Measurements from ENCODE around the gene GATAD2B.
A peak's percentile ranks its signal among the peaks of the same experiment; 100 is the strongest.

Gene GATAD2B

GRCh38 chr1:153953859-153954365 lies 31.1 kb upstream of the GATAD2B start:
- H3K4me3 ChIP-seq (ENCODE audit: low read depth, low read length), result no peak overlapping the region

GRCh38 chr1:153951801-153952200 lies 29.0 kb upstream of the GATAD2B start:
- H3K4me3 ChIP-seq (ENCODE audit: low read depth, low read length), result no peak overlapping the region

- H3K4me3 ChIP-seq (ENCODE audit: low read depth, low read length), result no peak overlapping the region
Observed at GRCh38 chr1:153951183-153951582, 28.4 kb upstream of the GATAD2B start.

- H3K4me3 ChIP-seq (ENCODE audit: low read depth, low read length), result peak within 1 kb of the TSS; percentile 87
Observed at GRCh38 chr1:153946622-153947241, 24.0 kb upstream of the GATAD2B start, which contains the start of gene DENND4B. Gene DENND4B, minus strand, starts transcription at chr1:153946718. Its CDS starts 2,344 bp downstream, at chr1:153944374.

- H3K4me3 ChIP-seq (ENCODE audit: low read depth, low read length), result peak overlapping the region; percentile 87
Observed at GRCh38 chr1:153945795-153946621, 23.2 kb upstream of the GATAD2B start.

GRCh38 chr1:153945131-153945794 lies 22.5 kb upstream of the GATAD2B start:
- H3K4me3 ChIP-seq (ENCODE audit: low read depth, low read length), result peak overlapping the region; percentile 87

GRCh38 chr1:153944827-153945117 lies 22.0 kb upstream of the GATAD2B start:
- no peak overlapping the region for H3K4me3 ChIP-seq (ENCODE audit: low read depth, low read length)

- H3K4me3 ChIP-seq (ENCODE audit: low read depth, low read length), result no peak overlapping the region
Observed at GRCh38 chr1:153944005-153944826, 21.4 kb upstream of the GATAD2B start.

GRCh38 chr1:153942766-153943549 lies 20.2 kb upstream of the GATAD2B start:
- no peak overlapping the region for H3K4me3 ChIP-seq (ENCODE audit: low read depth, low read length)

- H3K4me3 ChIP-seq (ENCODE audit: low read depth, low read length), result no peak overlapping the region
Observed at GRCh38 chr1:153941826-153942725, 19.3 kb upstream of the GATAD2B start.

- no peak overlapping the region for H3K4me3 ChIP-seq (ENCODE audit: low read depth, low read length)
Observed at GRCh38 chr1:153940756-153941155, 18.0 kb upstream of the GATAD2B start.

- H3K4me3 ChIP-seq (ENCODE audit: low read depth, low read length), result no peak overlapping the region
Observed at GRCh38 chr1:153939476-153939875, 16.7 kb upstream of the GATAD2B start.

- no peak overlapping the region for H3K4me3 ChIP-seq (ENCODE audit: low read depth, low read length)
Observed at GRCh38 chr1:153938996-153939395, 16.2 kb upstream of the GATAD2B start.

- H3K4me3 ChIP-seq (ENCODE audit: low read depth, low read length), result no peak overlapping the region
Observed at GRCh38 chr1:153937331-153937730, 14.6 kb upstream of the GATAD2B start.

GRCh38 chr1:153936011-153936802 lies 13.4 kb upstream of the GATAD2B start:
- H3K4me3 ChIP-seq (ENCODE audit: low read depth, low read length), result no peak overlapping the region

GRCh38 chr1:153934746-153935145 lies 12.0 kb upstream of the GATAD2B start:
- no peak overlapping the region for H3K4me3 ChIP-seq (ENCODE audit: low read depth, low read length)

- H3K4me3 ChIP-seq (ENCODE audit: low read depth, low read length), result no peak overlapping the region
Observed at GRCh38 chr1:153933955-153934354, 11.2 kb upstream of the GATAD2B start.

- H3K4me3 ChIP-seq (ENCODE audit: low read depth, low read length), result no peak overlapping the region
Observed at GRCh38 chr1:153933430-153933829, 10.7 kb upstream of the GATAD2B start.
